IPS DF 6.9 (cell line): Measurements from ENCODE around the gene KMT2C.

Source experiments
- DNase-seq: peaks from one replicate; pipeline ENCODE4 v3.0.0-alpha.2; 2013; ENCODE audit warnings: low read depth, low spot score
- H3K27ac ChIP-seq: one replicate; pipeline ENCODE4 v1.5.1; 2013; ENCODE audit warnings: low read length, control low read depth
- H3K27me3 ChIP-seq: 2 replicates; pipeline ENCODE4 v1.6.1; 2013; ENCODE audit warnings: mild to moderate bottlenecking, low read length; ENCODE audit not compliant: control insufficient read depth, insufficient read depth
- H3K36me3 ChIP-seq: 2 replicates; pipeline ENCODE4 v1.6.1; 2013; ENCODE audit warnings: low read length; ENCODE audit not compliant: control insufficient read depth, insufficient read depth
- H3K4me1 ChIP-seq: 2 replicates; pipeline ENCODE4 v1.6.1; 2013; ENCODE audit warnings: low read length; ENCODE audit not compliant: control insufficient read depth, insufficient read depth
- H3K4me3 ChIP-seq: 2 replicates; pipeline ENCODE4 v1.5.1; 2013; ENCODE audit warnings: mild to moderate bottlenecking, low read length
- H3K9me3 ChIP-seq: 2 replicates; pipeline ENCODE4 v1.6.1; 2013; ENCODE audit warnings: low read length, inconsistent platforms; ENCODE audit not compliant: control insufficient read depth, insufficient read depth
- WGBS: extraction: QIAGEN DNeasy Blood & Tissue Kit; methylation state at CpG from one replicate; pipeline ENCODE4 v1.1.7; 2013; ENCODE audit warnings: mixed read lengths, missing lambda C conversion rate; ENCODE audit not compliant: insufficient read length, insufficient coverage; 5-methylcytosine and 5-hydroxymethylcytosine counted together

Gene KMT2C

GRCh38 chr7:152090747-152091146, 345.1 kb downstream of the KMT2C start:
- no peak overlapping the region for H3K4me3 ChIP-seq
- peaks cover 3% of the 10 kb centered on the region for H3K9me3 ChIP-seq
- no peak for DNase-seq
- no peaks in the 10 kb centered on the region for H3K4me1 ChIP-seq
- no peaks in the 10 kb centered on the region for H3K36me3 ChIP-seq
- H3K27ac ChIP-seq = no peak overlapping the region
- no peaks in the 10 kb centered on the region for H3K27me3 ChIP-seq
- WGBS = no CpG with 5 or more reads among the region's 6 CpGs

DNA sequence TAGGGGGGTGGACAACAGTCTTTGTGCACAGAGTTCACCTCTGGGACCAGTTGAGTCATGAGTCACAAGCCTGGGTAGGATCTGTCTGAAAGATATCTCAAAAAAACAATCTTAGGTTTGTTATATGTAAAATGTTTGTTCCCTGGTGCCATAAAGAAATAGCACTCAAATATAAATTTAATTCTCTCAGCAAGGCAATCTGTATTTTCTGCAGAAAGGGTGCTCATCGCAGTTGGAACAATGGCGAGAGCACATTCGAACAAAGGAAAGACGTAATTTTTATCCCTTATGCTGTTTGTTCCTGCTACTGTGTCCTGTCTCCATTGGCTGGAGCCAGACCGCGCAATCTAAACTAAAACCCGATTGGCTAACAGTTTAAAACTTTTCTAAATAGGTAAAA, 346.6 kb downstream of the KMT2C start:
- H3K36me3 ChIP-seq = no peaks in the 10 kb centered on the region
- no peaks in the 10 kb centered on the region for H3K27me3 ChIP-seq
- H3K9me3 ChIP-seq = peaks cover 3% of the 10 kb centered on the region
- DNase-seq = no peak
- no peak overlapping the region for H3K27ac ChIP-seq
- no peaks in the 10 kb centered on the region for H3K4me1 ChIP-seq
- H3K4me3 ChIP-seq = no peak overlapping the region
- WGBS = no CpG with 5 or more reads among the region's 7 CpGs

DNA sequence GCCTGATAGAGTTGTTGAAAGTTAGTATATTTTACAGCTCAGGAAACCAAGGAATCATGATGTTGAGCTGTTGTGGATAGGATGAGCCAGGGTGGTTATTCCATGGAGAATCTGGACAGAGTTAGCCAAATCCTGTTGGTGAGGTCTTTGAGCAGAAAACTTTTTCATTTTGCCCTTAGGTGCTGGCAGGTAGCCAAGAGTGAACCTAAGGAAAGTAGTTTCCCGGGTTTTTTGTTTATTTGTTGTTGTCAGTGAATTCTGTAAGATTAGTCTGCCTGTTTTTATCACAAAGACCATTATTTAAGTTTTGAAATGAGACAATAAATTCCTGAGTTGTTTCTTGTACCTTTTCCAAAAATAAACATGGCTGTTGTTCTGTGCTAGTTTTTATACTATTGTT, 349.3 kb downstream of the KMT2C start:
- no peaks in the 10 kb centered on the region for H3K4me1 ChIP-seq
- no peak for DNase-seq
- no peak overlapping the region for H3K4me3 ChIP-seq
- peaks cover 3% of the 10 kb centered on the region for H3K9me3 ChIP-seq
- no peaks in the 10 kb centered on the region for H3K36me3 ChIP-seq
- H3K27me3 ChIP-seq = no peaks in the 10 kb centered on the region
- H3K27ac ChIP-seq = no peak overlapping the region
- WGBS = no CpG with 5 or more reads among the region's 1 CpG

DNA sequence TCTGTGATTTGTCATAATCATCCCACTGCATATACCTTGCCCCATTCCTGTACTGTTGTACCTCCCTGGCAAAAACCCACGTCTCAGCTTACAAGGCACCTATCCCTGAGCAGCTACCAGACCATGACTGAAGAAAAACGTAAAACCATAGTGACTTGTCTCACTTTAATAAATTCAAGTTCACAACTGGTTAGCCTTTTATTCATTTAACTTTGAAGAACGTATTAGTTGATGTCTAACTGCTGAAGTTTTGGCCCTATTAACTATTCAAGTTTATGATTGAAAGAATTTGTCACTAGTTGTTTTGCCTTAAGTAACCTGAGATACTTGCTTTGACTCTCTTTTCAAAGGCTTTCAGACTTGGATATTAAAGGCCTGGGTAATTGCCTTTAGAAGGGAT, 350.7 kb downstream of the KMT2C start:
- no peak for DNase-seq
- no peaks in the 10 kb centered on the region for H3K4me1 ChIP-seq
- H3K27ac ChIP-seq = no peak overlapping the region
- no CpG with 5 or more reads among the region's 3 CpGs for WGBS
- H3K4me3 ChIP-seq = no peak overlapping the region
- H3K9me3 ChIP-seq = peaks cover 3% of the 10 kb centered on the region
- no peaks in the 10 kb centered on the region for H3K36me3 ChIP-seq
- no peaks in the 10 kb centered on the region for H3K27me3 ChIP-seq
